Activated gamma-delta T cell treated with Interleukin-2 at 50 U/mL for 16 hours (primary cell): ENCODE measurements around the gene TPSD1.
"Not testable (repeated sequence)": the region's sequence is repeated elsewhere in the genome, so short reads cannot be mapped to it uniquely, and the experiment has no call there.

ENCODE experiments used
- DNase-seq: peaks from one replicate; pipeline ENCODE4 v3.0.0-alpha.2; 2020

Gene TPSD1

DNA sequence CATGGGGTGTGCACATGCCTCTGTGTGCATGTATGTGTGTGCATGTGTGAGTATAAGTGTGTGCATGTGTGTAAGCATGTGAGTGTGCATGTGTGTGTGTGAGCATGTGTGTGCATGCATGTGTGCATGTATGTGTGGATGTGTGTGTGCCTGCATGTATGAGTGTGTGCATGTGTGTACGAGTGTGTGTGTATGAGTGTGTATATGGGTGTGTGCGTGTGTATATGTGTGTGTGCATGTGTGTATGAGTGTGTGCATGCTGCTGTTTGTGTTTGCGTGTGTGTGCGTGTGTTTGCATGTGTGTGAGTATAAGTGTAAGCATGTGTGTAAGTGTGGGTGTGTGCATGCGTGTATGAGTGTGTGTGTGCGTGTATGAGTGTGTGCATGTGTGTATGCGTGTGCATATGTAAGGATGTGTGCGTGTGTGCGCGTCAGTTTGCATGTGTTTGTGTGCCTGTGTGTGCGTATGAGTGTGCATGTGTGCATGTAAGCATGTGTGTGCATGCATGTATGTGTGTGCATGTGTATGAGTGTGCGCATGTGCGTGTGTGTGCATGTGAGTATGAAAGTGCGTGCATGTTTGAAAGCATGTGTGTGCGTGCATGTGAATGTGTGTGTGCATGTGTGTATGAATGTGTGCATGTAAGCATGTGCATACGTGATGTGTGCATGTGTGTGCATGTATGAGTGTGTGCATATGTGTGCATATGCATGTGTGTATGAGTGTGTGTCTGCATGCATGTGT lies 8.6 kb downstream of the TPSD1 start:
- DNase-seq = no peak

DNA sequence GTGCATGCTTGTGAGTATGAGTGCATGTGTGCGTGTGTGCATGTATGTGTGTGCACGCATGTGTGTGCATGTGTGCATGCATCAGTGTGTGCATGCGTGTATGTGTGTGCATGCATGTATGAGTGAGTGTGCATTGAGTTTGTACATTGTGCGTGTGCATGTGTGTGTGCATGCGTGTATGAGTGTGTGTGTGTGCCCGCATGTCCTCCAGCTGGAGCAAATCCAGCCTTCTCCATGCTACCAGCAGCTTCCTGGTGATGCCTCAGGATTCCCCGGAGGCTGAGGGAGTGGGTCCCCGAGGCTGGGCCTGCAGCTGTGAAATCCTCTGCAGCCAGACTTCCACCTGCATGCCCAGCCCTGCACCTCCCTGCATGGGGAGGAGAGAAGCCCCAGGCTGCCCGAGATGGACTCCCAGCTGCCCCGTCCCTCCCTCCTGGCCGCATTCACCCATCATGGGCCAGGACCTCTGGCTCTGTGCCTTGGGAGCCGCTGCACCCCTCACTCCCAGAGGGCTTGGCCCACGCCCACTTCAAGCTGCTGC lies 9.3 kb downstream of the TPSD1 start:
- DNase-seq = no peak

DNA sequence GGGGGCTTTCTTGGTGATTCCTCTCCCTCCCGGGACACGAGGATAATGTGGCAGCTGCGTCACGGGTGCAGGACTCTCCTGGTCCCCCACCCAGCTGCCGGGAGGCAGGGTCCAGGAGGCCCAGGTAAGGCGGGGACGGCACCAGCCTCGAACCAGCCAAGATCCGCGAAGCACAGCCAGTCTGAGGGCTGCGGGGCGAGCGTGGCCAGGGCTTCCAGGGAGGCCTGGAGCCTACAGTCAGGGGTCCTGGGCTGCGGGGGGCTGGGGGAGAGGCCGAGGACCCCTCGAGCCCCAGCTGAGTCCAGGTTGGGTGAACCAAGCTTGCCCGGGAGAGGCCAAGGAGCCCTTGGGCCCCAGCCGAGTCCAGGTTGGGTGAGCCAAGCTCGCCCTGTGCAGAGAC lies 10.0 kb downstream of the TPSD1 start:
- DNase-seq = no peak

DNA sequence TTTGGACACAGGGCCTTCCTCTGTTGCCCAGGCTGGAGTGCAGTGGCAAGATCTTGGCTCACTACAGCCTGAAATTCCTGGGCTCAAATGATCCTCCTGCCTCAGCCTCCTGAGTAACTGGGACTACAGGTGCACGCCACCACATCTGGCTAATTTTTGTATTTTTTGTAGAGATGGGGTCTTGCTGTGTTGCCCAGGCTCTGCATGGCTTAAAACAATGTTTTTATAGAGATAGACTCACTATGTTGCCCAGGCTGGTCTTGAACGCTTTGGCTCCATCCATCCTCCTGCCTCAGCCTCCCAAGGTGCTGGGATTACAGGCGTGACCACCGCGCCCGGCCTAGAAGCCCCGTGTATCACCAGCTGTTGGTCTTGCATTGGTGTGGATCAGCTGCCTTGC lies 13.5 kb downstream of the TPSD1 start:
- not testable (repeated sequence) for DNase-seq

DNA sequence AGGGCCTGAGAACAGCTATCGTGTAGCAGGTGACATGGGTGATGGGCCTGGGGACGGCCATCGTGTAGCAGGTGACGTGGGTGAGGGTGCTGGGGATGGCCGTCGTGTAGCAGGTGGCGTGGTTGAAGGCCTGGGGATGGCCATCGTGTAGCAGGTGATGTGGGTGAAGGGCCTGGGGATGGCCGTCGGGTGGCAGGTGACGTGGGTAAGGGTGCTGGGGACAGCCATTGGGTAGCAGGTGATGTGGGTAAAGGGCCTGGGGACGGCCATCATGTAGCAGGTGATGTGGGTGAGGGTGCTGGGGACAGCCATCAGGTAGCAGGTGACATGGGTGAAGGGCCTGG lies 15.5 kb downstream of the TPSD1 start:
- no peak for DNase-seq

DNA sequence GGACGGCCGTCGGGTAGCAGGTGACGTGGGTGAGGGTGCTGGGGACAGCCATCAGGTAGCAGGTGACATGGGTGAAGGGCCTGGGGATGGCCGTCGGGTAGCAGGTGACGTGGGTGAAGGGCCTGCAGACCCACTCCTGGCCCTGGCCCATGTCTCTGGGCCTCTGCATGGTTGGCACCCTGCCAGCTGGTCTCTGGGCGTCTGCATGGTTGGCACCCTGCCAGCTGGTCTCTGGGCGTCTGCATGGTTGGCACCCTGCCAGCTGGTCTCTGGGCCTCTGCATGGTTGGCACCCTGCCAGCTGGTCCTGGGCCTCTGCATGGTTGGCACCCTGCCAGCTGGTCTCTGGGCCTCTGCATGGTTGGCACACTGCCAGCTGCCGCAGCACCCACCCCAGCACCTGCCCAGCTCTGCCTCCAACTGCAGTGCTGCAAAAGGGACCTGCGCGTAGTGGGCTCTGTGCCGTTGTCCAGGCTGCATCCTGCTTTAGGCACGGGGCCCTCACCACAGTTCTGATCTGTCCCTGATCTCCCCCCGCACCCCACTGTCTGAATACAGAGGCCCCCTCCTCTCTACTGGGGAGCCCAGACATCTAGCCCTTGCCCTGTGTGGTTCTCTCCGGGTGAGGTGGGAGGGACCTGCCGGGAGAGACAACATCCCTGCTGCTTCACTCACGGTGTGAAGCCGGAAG lies 16.0 kb downstream of the TPSD1 start:
- DNase-seq = peak; percentile 26

DNA sequence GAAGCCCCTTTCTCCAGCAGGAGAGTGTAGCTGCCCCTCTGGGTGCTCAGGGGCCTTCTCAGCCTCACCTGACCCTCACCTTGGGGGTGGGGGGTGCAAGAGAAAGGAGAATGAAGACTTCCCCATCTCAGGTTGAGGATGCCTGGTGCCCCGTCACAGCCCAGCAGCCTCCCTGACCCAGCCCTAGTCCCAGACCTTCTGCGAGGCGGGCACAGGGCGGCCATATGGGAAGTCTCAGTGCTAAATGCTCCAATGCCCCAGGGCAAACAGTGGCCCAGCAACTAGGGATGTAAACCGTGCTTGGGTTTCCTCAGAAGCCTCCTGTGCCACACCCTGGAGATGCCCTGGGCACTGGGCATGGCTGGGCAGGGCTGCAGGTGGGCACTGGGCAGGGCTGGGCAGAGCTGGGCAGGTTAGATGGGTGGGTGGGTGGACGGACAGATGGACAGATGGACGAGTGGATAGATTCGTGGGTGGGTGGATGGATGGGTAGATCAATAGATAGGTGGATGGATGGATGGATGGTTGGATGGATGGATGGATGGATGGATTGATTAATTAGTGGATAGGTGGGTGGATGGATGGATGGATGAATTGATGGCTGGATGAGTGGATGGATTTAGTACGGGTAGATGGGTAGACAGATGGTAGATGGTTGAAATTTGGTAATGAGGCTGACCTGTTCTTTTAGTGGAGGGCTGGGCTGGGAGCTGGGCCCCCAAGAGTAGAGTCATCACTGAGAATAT lies 16.8 kb downstream of the TPSD1 start:
- no peak for DNase-seq

DNA sequence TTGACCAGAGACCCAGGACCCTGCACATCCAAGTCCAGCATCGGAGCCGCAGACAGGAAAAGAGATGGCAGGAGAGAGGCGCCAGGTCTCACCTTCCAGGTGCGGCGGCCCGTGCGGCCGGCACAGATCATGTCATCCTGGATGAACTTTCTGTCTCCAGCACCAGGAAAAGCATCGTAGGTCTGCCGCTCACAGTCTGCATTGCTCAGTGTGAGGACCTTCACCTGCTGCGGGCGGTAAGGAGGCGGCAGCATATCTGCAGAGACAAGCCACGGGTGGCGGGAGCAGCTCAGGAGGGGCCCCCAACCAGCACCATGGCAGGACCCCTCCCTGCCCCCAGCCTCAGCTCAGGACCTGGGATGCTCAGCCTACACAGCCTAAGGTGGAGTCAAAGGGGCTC lies 17.9 kb downstream of the TPSD1 start:
- no peak for DNase-seq

DNA sequence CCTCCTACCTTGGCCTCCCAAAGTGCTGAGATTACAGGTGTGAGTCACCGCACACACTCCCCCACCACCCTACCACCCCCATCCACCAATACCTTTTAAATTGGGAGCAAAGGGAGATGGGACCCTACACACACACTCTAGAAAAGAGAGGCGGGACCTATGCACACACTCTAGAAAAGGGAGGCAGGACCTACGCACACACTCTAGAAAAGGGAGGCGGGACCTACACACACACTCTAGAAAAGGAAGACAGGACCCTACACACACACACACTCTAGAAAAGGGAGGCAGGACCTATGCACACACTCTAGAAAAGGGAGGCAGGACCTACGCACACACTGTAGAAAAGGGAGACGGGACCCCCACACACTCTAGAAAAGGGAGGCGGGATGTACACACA lies 18.9 kb downstream of the TPSD1 start:
- no peak for DNase-seq

DNA sequence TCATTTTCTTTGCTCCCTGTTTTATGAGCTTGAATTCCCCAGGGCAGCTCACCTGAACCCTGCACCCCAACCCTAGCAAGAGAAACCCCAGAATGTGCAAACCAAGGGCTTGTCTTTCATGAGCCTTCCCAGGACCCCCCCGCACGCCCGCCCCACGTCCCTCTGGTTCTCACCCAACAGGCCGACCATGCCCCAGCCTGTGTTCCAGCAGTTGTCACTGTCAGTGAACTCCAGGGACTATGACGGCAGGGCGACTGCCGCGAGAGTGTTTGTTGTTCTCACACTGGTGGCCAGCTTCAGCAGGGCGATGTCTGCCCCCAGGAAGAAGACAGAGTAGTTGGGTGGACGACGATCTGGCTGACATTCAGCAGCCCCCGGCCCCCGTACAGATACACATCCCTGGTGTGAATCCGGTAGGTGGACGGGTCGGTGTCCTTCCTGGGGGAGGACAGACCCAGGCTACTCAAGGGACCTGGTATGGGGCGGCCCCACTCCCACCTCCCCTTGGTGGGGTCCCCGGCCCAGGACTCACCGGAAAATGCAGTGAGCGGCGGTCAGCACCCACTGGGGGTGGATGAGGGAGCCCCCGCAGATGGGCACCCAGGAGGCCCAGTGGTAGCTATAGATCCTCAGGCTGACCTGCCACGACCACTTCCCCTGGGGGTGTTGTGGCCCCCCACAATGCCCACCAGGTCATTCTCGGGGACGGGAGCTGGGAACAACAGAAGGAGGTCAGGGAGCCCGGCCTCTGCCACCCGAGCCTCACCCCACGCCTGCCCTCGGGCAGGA lies 20.1 kb downstream of the TPSD1 start:
- DNase-seq = no peak

DNA sequence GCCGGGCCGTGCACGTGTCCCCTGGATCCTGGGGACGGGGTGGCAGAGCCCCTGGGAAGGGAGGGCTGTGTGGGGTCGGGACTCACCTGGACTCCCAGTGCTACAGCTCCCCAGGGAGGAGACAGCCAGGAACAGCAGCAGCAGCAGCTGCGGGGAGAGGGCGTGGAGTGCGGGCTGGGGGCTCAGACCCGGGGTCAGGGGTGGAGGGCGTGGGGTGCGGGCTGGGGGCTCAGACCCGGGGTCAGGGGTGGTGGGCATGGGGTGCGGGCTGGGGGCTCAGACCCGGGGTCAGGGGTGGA lies 20.7 kb downstream of the TPSD1 start:
- no peak for DNase-seq

DNA sequence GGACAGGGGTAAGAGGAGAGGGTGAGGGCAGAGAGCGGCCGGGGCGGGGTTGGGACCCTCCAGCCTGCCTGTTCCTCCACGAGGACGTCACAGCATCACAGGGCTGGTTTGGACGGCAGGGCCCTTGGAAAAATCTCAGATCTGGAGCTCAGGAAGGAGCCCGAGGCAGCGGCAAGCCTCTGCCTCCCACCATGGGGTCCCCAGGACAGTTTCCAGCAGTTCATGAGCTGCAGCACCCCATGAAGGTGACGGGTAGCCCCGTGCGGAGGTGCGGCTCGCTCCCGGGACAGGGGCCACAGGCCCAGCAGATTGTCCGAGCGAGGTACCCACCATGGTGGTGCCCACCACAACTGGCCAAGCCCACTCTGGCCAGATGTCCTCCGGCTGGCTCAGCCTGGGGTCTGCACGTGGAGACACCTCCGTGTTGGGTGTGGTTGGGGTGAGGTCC lies 21.3 kb downstream of the TPSD1 start:
- no peak for DNase-seq

DNA sequence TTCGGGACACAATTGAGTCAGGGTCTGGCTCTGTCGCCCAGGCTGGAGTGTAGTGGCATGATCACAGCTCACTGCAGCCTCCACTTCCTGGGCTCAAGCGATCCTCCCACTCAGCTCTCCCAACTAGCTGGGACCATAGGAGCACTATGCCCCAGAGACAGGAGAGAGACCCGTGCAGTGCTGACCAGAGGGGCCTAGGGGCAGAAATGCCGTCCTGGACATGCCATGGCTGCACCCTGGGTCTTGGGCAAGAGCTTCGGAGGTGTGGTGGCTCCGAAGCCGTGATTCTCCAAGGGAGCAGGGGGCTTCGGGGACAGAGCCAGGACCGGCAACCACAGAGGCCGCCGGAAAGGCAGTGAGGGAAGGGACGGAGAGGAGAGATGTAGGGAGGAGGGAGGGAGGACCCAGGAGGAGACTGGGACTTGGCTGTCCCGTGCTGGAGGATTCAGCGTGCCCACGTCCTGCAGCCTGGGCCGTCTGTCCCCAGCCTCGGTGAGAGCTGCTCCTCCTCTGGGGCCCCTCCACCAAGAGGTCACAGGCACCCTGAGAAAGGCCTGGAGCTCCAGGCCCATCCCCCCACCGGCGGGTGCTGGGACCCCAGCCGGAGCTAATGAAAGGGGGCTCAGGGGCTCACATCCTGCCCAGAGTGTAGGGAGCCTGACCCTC lies 21.9 kb downstream of the TPSD1 start:
- DNase-seq = no peak

DNA sequence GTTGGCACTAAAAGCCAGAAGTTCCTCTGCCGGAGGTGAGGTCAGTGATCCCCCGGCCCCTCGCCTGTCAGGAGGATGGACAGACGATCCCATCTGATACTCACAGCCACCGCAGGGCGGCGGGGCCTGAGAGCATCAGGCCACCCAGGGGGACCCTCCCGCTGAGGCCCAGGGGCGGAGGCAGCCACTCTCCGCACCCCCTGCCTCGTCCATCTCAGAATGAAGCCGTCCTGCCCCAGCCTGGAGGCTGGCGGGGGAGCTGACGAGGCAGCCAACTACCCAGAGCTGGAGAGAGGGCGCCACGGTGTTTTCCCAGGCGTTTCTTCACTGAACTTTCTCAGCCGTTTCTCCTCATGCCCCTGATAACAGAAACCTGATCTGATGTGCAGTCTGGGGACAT lies 22.6 kb downstream of the TPSD1 start:
- DNase-seq = no peak

DNA sequence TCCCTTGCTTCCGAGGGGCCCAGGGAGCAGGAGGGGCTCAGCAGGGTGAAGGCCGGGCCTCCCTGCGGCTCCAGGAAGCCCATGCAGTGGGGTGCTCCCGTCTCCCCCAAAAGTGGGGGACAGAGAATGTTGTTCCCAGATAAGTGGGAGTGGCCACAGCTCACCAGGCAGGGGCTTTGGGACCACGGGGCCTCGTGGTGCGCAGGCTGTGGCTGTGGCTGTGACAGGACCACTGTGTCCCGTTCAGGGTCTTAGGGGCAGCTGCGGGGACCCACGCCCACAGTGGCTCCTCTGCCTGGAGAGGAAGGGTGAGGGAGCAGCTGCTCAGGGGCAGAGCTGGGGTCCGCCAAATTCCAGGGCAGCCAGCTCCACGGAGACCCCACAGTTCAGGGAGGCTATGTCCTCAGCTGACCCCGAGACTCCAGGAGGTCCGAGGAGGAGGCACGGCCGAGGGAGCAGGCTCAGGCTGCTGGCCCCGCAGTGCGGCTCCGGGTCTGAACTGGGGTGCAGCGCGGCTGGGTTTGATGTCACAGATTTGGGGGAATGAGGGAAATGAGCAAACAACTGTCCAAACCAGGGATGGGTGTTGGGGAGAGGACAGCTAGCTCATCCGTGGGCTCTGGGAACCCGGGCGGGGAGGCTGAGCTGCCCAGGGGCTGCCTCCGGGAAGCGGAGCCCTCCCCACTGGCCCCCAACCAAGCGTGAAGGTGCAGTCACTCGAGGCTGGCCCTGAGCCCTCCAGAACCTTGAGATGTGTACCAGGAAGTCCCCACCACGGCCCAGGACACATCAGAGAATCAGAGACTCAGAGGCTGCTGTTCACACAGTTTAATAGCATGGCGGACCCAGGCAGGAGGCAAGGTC lies 23.4 kb downstream of the TPSD1 start:
- DNase-seq = no peak

DNA sequence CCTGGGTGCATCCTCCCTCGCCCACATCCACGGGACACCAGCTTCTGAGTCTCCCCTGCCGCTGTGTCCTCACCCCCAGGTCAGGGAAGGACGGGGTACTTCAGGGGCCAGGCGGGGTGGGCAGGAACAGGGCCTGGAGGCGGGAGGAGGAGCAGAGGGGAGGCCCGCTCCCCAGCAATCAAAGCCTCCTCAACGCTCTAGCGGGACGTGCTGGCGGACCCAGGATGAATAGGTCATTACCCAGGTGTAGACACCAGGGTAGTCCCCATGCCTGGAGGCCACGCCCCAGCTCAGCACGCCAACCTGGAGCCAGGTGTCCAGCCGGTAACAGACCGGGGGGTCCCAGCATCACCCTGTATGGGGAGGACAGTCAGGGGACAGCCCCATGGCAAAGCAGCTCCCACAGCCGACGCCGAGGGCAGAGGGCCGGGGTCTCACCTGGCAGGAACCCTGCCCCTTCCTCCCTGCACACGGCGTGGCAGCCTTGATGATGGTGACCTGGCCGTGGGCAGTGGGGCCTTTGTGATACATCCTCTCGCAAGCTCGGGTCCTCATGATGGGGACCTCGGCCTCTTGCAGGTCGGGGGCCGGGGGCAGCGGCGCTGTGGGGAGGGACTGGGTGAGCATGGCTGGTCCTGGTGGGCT lies 24.2 kb downstream of the TPSD1 start:
- DNase-seq = no peak

DNA sequence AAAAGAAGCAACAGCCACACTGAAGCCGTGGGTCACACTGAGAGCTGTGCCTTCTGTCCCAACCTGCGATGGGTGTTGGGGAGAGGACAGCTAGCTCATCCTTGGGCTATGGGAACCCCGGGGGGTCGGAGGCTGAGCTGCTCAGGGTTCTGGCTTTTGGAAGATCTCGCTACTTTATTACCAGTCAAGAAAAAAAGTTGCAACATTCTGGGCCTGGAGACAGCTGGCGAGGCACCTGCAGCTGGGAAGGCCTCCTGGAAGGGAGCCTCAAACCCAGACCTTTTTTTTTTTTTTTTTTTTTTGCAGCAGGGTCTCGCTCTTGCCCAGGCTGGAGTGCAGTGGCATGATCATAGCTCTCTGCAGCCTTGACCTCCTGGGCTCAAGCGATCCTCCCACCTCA lies 24.9 kb downstream of the TPSD1 start:
- no peak for DNase-seq

DNA sequence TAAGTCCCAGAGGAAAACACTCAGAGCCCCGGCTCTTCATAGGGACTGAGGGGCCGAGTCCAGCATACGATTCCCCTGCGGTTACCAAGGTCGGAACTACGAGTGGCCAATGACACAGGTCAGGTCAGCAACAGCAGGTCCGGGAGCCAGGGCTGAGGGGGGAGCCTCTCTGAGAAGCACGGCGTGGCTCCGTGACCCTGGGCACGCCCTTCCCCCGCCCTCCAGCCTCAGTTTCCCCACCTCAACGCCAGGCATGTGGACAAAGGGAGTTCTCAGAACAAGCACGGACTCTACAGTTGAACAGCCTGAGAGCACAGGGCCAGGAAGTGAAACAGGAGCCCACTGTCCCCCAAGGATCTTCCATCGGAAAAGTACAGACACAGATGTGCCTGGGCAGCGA lies 25.6 kb downstream of the TPSD1 start:
- no peak for DNase-seq

DNA sequence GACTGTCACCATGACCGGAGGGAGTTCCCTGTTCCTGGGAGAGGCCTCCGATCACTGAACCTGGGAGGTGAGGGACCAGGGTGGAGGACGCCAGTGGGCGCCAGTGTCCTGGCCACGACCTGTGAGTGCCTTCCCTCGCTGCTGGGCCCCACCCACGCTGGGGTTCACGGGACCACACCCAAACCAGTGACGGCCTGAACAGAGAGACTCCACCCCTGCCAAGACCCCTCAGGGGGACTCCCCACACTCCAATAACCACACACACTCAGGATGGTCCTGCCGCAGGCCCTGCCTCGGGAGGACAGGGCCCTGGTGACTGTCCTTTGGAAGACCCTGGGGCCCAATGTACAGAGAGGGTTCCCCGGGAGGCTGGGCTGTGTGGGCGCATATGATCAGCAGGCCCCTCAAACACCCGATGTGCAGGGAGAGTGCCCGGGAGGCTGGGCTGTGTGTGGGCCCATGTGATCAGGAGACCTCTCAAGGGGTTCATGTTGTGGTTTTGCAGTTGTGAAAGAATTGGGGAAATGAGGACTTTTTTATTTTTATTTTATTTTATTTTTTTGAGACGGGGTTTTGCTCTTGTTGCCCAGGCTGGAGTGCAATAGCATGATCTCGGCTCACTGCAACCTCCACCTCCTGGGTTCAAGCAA lies 26.6 kb downstream of the TPSD1 start:
- no peak for DNase-seq

DNA sequence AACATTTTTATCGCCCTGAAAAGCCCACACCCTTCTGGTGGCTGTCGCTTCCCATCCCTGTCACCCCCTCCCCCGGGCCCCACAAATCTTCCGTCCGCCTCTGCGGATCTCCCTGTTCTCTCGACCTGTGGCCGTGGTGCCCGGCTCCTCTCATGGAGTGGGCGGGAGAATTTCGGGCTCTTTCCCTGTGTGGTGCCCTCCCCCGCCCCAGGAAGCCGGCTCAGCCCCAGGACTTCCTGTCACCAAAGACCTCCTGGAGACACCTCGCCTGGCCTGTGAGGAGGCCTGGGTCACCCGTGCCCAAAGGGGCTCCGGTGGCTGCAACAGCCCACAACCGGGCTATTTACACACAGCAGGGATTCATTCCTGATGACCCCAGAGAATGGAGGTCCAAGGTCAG lies 27.4 kb downstream of the TPSD1 start:
- DNase-seq = no peak
